ENCODE results near the gene ESCO1.
"Not testable (repeated sequence)": the region's sequence is repeated elsewhere in the genome, so short reads cannot be mapped to it uniquely, and the experiment has no call there.

The ESCO1 gene

DNA sequence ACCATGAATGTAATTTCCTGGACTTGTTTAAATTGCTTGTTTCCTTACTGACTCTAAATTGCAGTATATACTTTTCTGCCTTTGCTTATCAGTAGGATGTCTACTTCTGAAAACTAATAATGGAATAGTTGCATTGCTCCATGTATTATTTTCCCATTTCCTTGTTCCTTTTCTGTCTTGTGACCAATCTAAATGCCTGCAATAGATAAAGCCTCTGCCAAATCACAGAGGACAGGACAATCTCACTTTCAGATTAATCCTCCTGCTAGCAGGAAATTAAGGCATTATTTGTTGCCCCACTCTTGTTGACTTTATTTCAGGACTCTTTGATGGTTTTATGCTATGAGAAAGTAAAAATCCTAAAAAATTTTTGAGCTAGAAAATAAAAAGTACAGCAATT lies 4.7 kb upstream of the ESCO1 start:
- Histone ChIP-seq H3K27ac (ENCODE audit: low read length) (no peak overlapping the region), H3K9me3 (ENCODE audit: insufficient read depth, low read depth, low read length) (no peaks in the 10 kb centered on the region), H3K4me1 (ENCODE audit: insufficient read depth, low read length) (no peaks in the 10 kb centered on the region), H3K9ac (ENCODE audit: low read depth, low read length) (no peak overlapping the region), H3K4me3 (ENCODE audit: low read length) (no peak overlapping the region), H3K27me3 (ENCODE audit: insufficient read depth, low read length) (no peaks in the 10 kb centered on the region), H3K36me3 (ENCODE audit: insufficient read depth, low read depth, low read length) (no peaks in the 10 kb centered on the region)

DNA sequence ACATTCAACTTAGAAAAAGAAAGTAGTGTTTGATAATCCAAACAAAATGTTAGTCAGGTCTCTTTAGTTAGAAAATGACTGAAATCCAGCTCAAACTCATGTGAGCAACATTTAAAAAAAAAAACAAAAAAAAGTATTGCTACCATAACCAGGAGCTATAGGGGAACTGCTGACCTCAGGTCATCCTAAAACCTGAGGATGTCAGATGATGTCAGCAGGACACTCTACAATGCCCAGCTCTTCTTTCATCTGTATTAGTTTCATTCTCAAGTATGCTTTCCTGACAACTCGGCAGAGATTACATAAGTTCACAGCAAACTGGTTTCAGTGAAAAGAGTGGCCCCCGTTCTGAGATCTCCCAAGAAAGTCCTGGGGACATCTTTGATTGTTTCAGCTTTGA lies 4.2 kb upstream of the ESCO1 start:
- H3K27me3 ChIP-seq (ENCODE audit: insufficient read depth, low read length), result no peaks in the 10 kb centered on the region
- no peaks in the 10 kb centered on the region for H3K36me3 ChIP-seq (ENCODE audit: insufficient read depth, low read depth, low read length)
- H3K27ac ChIP-seq (ENCODE audit: low read length), result no peak overlapping the region
- no peak overlapping the region for H3K9ac ChIP-seq (ENCODE audit: low read depth, low read length)
- no peak overlapping the region for H3K4me3 ChIP-seq (ENCODE audit: low read length)
- no peaks in the 10 kb centered on the region for H3K4me1 ChIP-seq (ENCODE audit: insufficient read depth, low read length)
- no peaks in the 10 kb centered on the region for H3K9me3 ChIP-seq (ENCODE audit: insufficient read depth, low read depth, low read length)

DNA sequence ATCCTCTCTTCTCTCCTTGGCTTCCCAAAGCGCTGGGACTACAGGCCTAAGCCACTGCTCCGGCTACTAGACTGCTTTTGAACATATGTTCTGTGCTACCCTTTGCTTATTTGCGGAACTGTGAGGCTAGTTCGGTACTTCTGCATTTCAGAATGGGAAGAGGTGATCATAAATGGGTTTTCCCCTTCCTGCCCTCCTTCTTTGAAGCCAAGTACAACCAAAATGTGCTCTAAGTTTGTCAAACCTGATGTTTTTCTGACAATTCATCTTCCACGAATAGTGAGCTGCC lies 1.7 kb upstream of the ESCO1 start:
- Histone ChIP-seq H3K4me1 (ENCODE audit: insufficient read depth, low read length) (peaks cover 4% of the 10 kb centered on the region; the same call in 1 of the 2 replicates), H3K27me3 (ENCODE audit: insufficient read depth, low read length) (no peaks in the 10 kb centered on the region), H3K4me3 (ENCODE audit: low read length) (no peak overlapping the region), H3K36me3 (ENCODE audit: insufficient read depth, low read depth, low read length) (no peaks in the 10 kb centered on the region), H3K27ac (ENCODE audit: low read length) (no peak overlapping the region), H3K9me3 (ENCODE audit: insufficient read depth, low read depth, low read length) (no peaks in the 10 kb centered on the region), H3K9ac (ENCODE audit: low read depth, low read length) (no peak overlapping the region)

DNA sequence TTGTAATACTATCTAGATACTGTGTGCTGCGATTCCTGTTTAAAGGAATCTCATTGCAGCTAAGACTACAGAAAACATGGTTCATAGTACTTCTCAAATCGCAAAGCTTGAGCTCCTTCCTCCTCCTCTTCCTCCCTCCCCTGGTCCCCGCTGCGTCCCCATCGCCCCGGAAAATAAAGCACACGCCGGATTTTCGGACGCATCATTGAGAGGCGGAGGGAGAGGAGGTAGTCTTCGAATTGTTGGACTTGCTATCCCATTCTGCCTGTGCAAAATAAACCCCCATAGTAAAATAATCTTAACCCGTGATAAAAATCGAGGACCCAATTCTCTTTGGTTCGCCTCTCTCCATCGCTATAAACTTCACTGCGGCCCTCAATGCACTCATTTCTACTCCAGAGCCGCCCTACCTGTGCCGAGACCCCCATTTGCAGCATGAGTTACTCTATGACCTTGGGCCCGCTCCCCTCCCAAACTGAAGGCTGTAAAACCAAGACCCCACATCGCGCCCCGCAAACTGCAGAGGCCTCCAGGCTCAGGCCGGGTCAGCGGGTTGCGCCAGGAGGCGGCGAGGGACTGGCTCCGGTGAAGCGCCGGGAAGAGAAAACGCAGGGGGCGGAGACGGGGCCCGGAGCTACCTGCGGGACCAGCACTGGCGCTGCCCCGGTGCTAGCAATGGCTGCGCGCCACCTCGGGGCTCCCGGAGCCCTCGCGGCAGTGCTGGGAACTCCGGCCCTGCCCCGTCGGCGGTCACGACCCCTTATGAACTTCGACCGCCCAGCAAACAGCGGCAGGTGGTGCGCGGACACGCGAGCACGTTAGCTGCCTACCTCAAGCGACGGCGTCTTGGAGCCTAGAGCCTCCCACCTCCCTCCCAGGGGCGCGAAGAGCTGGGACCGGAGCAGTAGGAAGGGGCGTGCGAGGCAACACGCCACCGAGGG lies 649 bp downstream of the ESCO1 start:
- Histone ChIP-seq H3K27me3 (ENCODE audit: insufficient read depth, low read length) (no peaks in the 10 kb centered on the region), H3K36me3 (ENCODE audit: insufficient read depth, low read depth, low read length) (no peaks in the 10 kb centered on the region), H3K9me3 (ENCODE audit: insufficient read depth, low read depth, low read length) (no peaks in the 10 kb centered on the region), H3K27ac (ENCODE audit: low read length) (peak overlapping the region; percentile 95), H3K4me3 (ENCODE audit: low read length) (peak overlapping the region; percentile 100), H3K9ac (ENCODE audit: low read depth, low read length) (peak overlapping the region; percentile 97), H3K4me1 (ENCODE audit: insufficient read depth, low read length) (peaks cover 4% of the 10 kb centered on the region; the same call in 1 of the 2 replicates)

DNA sequence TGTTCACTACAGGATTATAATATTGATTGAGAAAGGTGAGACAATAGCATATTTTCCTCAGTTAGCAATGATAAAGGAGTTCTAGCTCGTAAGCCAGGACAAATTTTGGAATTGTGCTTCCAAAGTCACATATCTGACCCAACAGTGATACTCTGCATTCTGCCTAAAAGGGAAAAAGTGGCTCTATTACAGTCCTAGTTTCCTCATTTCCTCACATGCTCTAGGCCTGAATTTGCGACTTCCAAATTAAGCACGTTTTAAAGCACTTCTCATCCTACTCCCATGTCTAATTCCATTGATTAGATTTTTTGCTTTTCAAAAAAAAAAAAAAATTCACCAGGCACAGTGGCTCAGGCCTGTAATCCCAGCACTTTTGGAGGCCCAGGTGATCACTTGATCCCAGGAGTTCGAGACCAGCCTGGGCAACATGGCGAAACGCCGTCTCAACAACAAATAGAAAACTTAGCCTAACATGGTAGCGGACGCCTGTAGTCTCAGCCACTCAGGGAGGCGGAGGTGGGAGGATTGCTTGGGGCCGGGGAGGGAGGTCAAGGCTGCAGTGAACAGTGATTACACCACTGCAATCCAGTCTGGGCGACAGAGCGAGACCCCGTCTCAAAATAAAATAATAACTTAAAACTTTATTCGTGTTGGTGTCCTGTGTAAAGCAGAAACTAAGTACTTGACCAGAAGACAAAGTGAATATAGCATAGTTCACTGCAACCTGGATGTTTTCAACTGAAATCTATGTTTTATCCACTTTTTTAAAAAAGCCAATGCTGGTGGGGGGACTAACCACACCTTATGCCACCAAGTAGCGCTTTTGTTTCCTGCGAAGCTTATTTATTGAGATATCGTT lies 1.5 kb downstream of the ESCO1 start:
- Histone ChIP-seq H3K27ac (ENCODE audit: low read length) (peak overlapping the region; percentile 95), H3K4me1 (ENCODE audit: insufficient read depth, low read length) (peaks cover 4% of the 10 kb centered on the region; the same call in 1 of the 2 replicates)

DNA sequence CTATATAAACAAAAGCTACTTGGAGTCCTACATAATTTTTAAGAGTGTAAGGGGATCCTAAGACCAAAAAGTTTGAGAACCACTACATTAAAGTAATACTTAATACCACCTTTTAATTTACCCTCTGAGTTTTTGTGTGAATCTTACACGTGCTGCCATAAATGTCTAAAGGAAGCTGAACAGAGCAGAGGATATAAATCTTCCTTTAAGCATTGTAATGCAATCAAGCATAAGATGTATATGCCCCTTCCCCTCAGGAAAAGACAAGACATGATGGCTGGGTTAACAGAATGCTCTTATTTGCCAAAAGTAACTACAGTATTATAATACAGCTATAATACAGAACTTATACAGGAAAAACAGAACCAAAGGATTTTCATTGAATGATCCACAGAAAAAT lies 2.9 kb downstream of the ESCO1 start:
- no peaks in the 10 kb centered on the region for H3K9me3 ChIP-seq (ENCODE audit: insufficient read depth, low read depth, low read length)
- no peak overlapping the region for H3K27ac ChIP-seq (ENCODE audit: low read length)
- H3K27me3 ChIP-seq (ENCODE audit: insufficient read depth, low read length), result no peaks in the 10 kb centered on the region
- peaks cover 4% of the 10 kb centered on the region; the same call in 1 of the 2 replicates for H3K4me1 ChIP-seq (ENCODE audit: insufficient read depth, low read length)
- H3K4me3 ChIP-seq (ENCODE audit: low read length), result no peak overlapping the region
- peaks cover 6% of the 10 kb centered on the region; the same call in 1 of the 2 replicates for H3K36me3 ChIP-seq (ENCODE audit: insufficient read depth, low read depth, low read length)
- no peak overlapping the region for H3K9ac ChIP-seq (ENCODE audit: low read depth, low read length)

More for the DNA sequence above, 1.5 kb downstream of the ESCO1 start:
- Histone ChIP-seq H3K4me3 (ENCODE audit: low read length) (peak overlapping the region; percentile 100), H3K9me3 (ENCODE audit: insufficient read depth, low read depth, low read length) (no peaks in the 10 kb centered on the region), H3K27me3 (ENCODE audit: insufficient read depth, low read length) (no peaks in the 10 kb centered on the region), H3K9ac (ENCODE audit: low read depth, low read length) (peak overlapping the region; percentile 97), H3K36me3 (ENCODE audit: insufficient read depth, low read depth, low read length) (peaks cover 3% of the 10 kb centered on the region; the same call in 1 of the 2 replicates)

DNA sequence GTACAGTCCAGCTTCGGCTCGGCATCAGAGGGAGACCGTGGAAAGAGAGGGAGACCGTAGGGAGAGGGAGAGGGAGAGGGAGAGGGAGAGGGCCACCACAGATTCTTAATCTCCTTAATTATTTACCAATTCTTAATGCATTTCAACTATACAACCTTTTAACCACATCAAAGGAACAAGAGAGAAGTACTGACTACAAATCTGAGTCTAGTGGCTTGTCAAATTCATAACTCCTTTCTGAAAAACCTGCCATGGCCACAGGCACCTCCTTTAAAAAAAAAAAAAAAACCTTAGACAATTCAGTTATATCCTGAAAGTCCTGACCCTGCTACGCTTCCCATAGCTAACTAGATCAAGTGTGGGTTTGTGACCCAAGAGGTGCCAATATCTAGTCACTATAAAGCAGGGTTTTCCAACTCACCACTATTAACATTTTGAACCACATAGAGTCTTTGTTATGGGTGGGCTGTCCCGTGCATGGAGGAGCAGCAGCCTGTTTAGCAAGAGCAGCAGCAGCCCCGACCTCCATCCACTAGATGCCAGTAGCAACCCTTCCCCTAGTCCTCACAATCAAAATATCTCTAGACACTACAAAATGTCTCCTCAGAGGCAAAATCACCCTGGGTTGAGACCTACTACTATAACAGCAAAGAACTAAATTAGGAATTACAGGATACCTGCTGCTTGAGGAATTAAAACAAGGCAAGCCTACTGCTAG lies 6.8 kb downstream of the ESCO1 start:
- Histone ChIP-seq H3K4me1 (ENCODE audit: insufficient read depth, low read length) (peaks cover 1% of the 10 kb centered on the region; the same call in 1 of the 2 replicates), H3K9me3 (ENCODE audit: insufficient read depth, low read depth, low read length) (no peaks in the 10 kb centered on the region), H3K27me3 (ENCODE audit: insufficient read depth, low read length) (no peaks in the 10 kb centered on the region), H3K4me3 (ENCODE audit: low read length) (no peak overlapping the region), H3K27ac (ENCODE audit: low read length) (no peak overlapping the region), H3K36me3 (ENCODE audit: insufficient read depth, low read depth, low read length) (peaks cover 6% of the 10 kb centered on the region; the same call in 1 of the 2 replicates), H3K9ac (ENCODE audit: low read depth, low read length) (no peak overlapping the region)

DNA sequence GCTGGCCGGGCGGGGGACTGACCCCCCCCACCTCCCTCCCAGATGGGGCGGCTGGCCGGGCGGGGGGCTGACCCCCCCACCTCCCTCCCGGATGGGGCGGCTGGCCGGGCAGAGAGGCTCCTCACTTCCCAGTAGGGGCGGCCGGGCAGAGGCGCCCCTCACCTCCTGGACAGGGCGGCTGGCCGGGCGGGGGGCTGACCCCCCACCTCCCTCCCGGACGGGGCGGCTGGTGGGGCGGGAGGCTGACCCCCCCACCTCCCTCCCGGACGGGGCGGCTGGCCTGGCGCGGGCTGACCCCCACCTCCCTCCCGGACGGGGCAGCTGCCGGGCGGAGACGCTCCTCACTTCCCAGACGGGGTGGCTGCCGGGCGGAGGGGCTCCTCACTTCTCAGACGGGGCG lies 8.1 kb downstream of the ESCO1 start:
- not testable (repeated sequence) for H3K9ac ChIP-seq (ENCODE audit: low read depth, low read length); H3K9me3 ChIP-seq (ENCODE audit: insufficient read depth, low read depth, low read length); H3K4me1 ChIP-seq (ENCODE audit: insufficient read depth, low read length); H3K27ac ChIP-seq (ENCODE audit: low read length); H3K36me3 ChIP-seq (ENCODE audit: insufficient read depth, low read depth, low read length); H3K27me3 ChIP-seq (ENCODE audit: insufficient read depth, low read length); H3K4me3 ChIP-seq (ENCODE audit: low read length)

DNA sequence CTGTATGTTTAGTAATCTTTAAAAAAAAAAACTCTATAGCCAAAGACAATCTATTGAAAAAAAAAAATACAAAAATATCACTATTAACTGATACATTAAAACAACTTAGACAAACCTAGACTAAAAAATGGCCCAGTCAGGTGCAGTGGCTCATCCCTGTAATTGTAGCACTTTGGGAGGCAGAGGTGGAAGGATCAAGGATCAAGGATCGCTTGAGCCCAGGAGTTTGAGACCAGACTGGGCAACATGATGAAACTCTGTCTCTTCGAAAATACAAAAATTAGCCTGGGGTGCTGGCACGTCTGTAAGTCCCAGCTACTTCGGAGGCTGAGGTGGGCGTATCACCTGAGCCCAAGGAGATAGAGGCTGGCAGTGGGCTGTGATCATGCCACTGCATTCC lies 16.1 kb downstream of the ESCO1 start:
- H3K9me3 ChIP-seq (ENCODE audit: insufficient read depth, low read depth, low read length), result no peaks in the 10 kb centered on the region
- H3K27ac ChIP-seq (ENCODE audit: low read length), result no peak overlapping the region
- peaks cover 11% of the 10 kb centered on the region for H3K36me3 ChIP-seq (ENCODE audit: insufficient read depth, low read depth, low read length)
- H3K9ac ChIP-seq (ENCODE audit: low read depth, low read length), result no peak overlapping the region
- no peaks in the 10 kb centered on the region for H3K4me1 ChIP-seq (ENCODE audit: insufficient read depth, low read length)
- no peaks in the 10 kb centered on the region for H3K27me3 ChIP-seq (ENCODE audit: insufficient read depth, low read length)
- H3K4me3 ChIP-seq (ENCODE audit: low read length), result no peak overlapping the region

DNA sequence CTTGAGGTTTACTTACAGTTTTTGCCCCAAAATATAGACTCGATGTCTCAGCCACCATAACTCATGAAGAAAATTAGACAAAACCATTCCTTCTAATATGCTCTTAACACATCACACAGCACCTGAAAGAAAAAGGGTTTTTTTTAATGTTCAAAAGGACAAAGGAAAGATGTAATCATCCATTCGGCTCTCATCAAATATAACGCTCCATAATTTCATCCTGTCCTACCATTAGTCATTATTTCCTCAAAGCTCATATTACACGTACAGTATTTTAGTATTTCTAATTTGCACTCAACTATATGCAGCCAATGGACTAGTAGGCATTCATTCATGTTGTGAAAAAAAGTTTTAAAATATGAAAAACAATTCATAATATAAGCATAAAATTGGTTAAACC lies 24.8 kb downstream of the ESCO1 start:
- no peaks in the 10 kb centered on the region for H3K4me1 ChIP-seq (ENCODE audit: insufficient read depth, low read length)
- no peak overlapping the region for H3K4me3 ChIP-seq (ENCODE audit: low read length)
- H3K27me3 ChIP-seq (ENCODE audit: insufficient read depth, low read length), result no peaks in the 10 kb centered on the region
- no peak overlapping the region for H3K9ac ChIP-seq (ENCODE audit: low read depth, low read length)
- H3K9me3 ChIP-seq (ENCODE audit: insufficient read depth, low read depth, low read length), result no peaks in the 10 kb centered on the region
- H3K27ac ChIP-seq (ENCODE audit: low read length), result no peak overlapping the region
- peaks cover 59% of the 10 kb centered on the region for H3K36me3 ChIP-seq (ENCODE audit: insufficient read depth, low read depth, low read length)

DNA sequence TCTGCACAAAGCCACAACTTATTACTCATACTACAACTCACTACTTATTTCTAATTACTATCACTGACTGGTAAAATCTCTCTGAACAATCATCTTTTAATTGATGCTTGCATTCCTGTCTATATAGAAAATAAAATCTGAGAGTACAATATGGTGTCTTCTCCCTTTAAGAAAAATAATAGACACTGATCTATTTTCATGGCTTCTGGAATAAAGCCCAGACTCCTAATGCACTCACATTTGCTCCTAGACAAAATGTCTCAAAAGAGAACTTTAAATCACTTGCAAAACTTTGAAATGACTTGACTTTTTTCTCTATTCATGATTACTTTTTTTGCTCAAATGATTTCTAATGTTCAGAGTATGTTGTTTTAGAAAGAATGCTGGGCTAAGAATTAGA lies 28.7 kb downstream of the ESCO1 start:
- Histone ChIP-seq H3K27me3 (ENCODE audit: insufficient read depth, low read length) (no peaks in the 10 kb centered on the region), H3K9me3 (ENCODE audit: insufficient read depth, low read depth, low read length) (no peaks in the 10 kb centered on the region), H3K27ac (ENCODE audit: low read length) (no peak overlapping the region), H3K36me3 (ENCODE audit: insufficient read depth, low read depth, low read length) (peaks cover 89% of the 10 kb centered on the region), H3K9ac (ENCODE audit: low read depth, low read length) (no peak overlapping the region), H3K4me1 (ENCODE audit: insufficient read depth, low read length) (no peaks in the 10 kb centered on the region), H3K4me3 (ENCODE audit: low read length) (no peak overlapping the region)

Measured in iPS-20b (cell line).